Colon (tissue), 2 donors: ENCODE results near the gene KIAA1614.

Experiments used
- FAIRE-seq: peaks from 2 replicates; lab custom pipeline; 2012; peaks lifted over from hg19 to GRCh38; lab: Jason Lieb, UNC
- donor health status: control.
- donor health status: control.

KIAA1614 gene

GRCh38 chr1:180924939-180925338 lies 12.2 kb downstream of the KIAA1614 start:
- FAIRE-seq: no peak

- FAIRE-seq: no peak
Measured at GRCh38 chr1:180925471-180926051, 12.9 kb downstream of the KIAA1614 start.

- FAIRE-seq: no peak
Measured at GRCh38 chr1:180926164-180926981, 13.7 kb downstream of the KIAA1614 start.

GRCh38 chr1:180927348-180927747 lies 14.7 kb downstream of the KIAA1614 start:
- no peak for FAIRE-seq

- FAIRE-seq: no peak
Measured at GRCh38 chr1:180927841-180928240, 15.1 kb downstream of the KIAA1614 start.

- no peak for FAIRE-seq
Measured at GRCh38 chr1:180928331-180929230, 15.9 kb downstream of the KIAA1614 start.

GRCh38 chr1:180929389-180929788 lies 16.7 kb downstream of the KIAA1614 start:
- no peak for FAIRE-seq

- FAIRE-seq: no peak
Measured at GRCh38 chr1:180930687-180931086, 18.0 kb downstream of the KIAA1614 start.

GRCh38 chr1:180931529-180931928 lies 18.8 kb downstream of the KIAA1614 start:
- FAIRE-seq: no peak

- FAIRE-seq: no peak
Measured at GRCh38 chr1:180932378-180932777, 19.7 kb downstream of the KIAA1614 start.

GRCh38 chr1:180933141-180933540 lies 20.4 kb downstream of the KIAA1614 start:
- FAIRE-seq: no peak

GRCh38 chr1:180934563-180934962 lies 21.9 kb downstream of the KIAA1614 start:
- FAIRE-seq: no peak

GRCh38 chr1:180935326-180936109 lies 22.8 kb downstream of the KIAA1614 start:
- no peak for FAIRE-seq

GRCh38 chr1:180936110-180937011 lies 23.7 kb downstream of the KIAA1614 start:
- FAIRE-seq: no peak

GRCh38 chr1:180937012-180937372 lies 24.3 kb downstream of the KIAA1614 start:
- FAIRE-seq: no peak

- no peak for FAIRE-seq
Measured at GRCh38 chr1:180937624-180938225, 25.0 kb downstream of the KIAA1614 start.

- FAIRE-seq: no peak
Measured at GRCh38 chr1:180939073-180939710, 26.5 kb downstream of the KIAA1614 start.

- FAIRE-seq: no peak
Measured at GRCh38 chr1:180939711-180940103, 27.0 kb downstream of the KIAA1614 start.

- FAIRE-seq: no peak
Measured at GRCh38 chr1:180940445-180940844, 27.7 kb downstream of the KIAA1614 start.
